Activated CD4-positive, alpha-beta memory T cell treated with anti-CD3 and anti-CD28 coated beads for 36 hours (primary cell): ENCODE measurements around the gene UNC13D. TPM values are rescaled to one million over a fixed set of nuclear protein-coding genes. Genes with fewer than 3 reads are reported as not detected.

Source experiments
- CTCF ChIA-PET: fragments of 350-600 bp; sonication (Branson Sonifier 250); formaldehyde crosslinking; loops from one replicate; lab custom pipeline; 2021; ENCODE audit warnings: antibody characterized with exemption, inconsistent platforms; lab: Charles Lee
- POLR2A ChIA-PET: fragments of 350-600 bp; sonication (Branson Sonifier 250); formaldehyde crosslinking; loops from one replicate; lab custom pipeline; 2021; ENCODE audit warnings: antibody characterized with exemption; lab: Charles Lee
- DNase-seq: peaks from one replicate; pipeline ENCODE4 v3.0.0-alpha.2; 2020
- H3K27ac Mint-ChIP-seq: one replicate; pipeline ENCODE4 v1.8.0; 2021; ENCODE audit warnings: mixed read lengths
- H3K27me3 Mint-ChIP-seq: one replicate; pipeline ENCODE4 v1.8.0; 2021; ENCODE audit warnings: mixed read lengths
- H3K36me3 Mint-ChIP-seq: one replicate; pipeline ENCODE4 v1.8.0; 2021; ENCODE audit warnings: mixed read lengths
- H3K4me1 Mint-ChIP-seq: one replicate; pipeline ENCODE4 v1.8.0; 2021; ENCODE audit warnings: low read depth, mixed read lengths
- H3K4me3 Mint-ChIP-seq: one replicate; pipeline ENCODE4 v1.8.0; 2021; ENCODE audit warnings: mild to moderate bottlenecking, mixed read lengths
- H3K9me3 Mint-ChIP-seq: one replicate; pipeline ENCODE4 v1.8.0; 2021; ENCODE audit warnings: mixed read lengths
- intact Hi-C: fragments of 100-400 bp; cut with micrococcal nuclease; formaldehyde crosslinking; loops from one replicate; pipeline ENCODE4 v1.15.1; 2023
- total RNA-seq, 2 experiments: library from RNA; stranded (reverse); gene quantifications; one replicate each; pipeline ENCODE4 v1.2.3, GENCODE V29; 2021

Gene UNC13D
- total RNA-seq, 2 experiments from 2014 or later: 135 to 139 TPM

DNA sequence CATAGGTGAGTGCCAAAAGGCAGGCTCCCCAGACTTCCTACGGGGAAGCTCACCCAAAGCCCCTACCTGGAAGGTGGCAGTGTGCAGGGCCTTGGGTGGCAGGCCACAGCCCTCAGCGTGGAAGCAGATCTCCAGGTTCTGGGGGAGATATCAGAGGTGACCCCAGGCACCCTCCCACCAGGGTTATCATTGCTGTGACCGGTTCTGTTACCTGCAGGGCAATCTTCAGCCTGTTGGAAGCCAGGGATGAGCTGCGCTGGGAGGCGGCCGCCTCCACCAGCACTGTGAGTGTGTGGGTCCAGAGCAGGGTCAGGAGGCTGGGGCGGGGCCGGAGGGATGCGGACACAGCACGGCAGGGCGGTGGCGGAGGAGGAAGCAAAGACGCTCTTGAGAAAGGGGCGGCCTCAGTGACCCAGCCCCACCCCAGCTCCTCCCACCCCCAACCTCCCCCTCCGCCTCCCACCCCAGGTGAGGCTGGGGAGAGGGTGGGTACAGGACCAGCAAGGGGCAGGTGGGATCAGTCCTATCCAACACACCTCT lies 13.1 kb downstream of the UNC13D start:
- H3K9me3 Mint-ChIP-seq: no peaks in the 10 kb centered on the region
- H3K27me3 Mint-ChIP-seq: no peaks in the 10 kb centered on the region
- H3K27ac Mint-ChIP-seq: peak overlapping the region; percentile 38
- H3K36me3 Mint-ChIP-seq: peaks cover 28% of the 10 kb centered on the region
- intact Hi-C loops: no loop called here
- H3K4me3 Mint-ChIP-seq: no peak overlapping the region
- H3K4me1 Mint-ChIP-seq: peaks cover 36% of the 10 kb centered on the region
- POLR2A ChIA-PET: interaction anchor here (1.4 to 1.7 kb wide), 2 partner anchors 25 to 78 kb away, joined by 3 to 4 read pairs; partner anchors contain the start of gene WBP2
- no peak for DNase-seq
- CTCF ChIA-PET: interaction anchor here (1.5 to 4.7 kb wide), 8 partner anchors 10 to 66 kb away, joined by 3 to 61 read pairs (median 10); partner anchors contain the start of genes GALK1 and UNK

DNA sequence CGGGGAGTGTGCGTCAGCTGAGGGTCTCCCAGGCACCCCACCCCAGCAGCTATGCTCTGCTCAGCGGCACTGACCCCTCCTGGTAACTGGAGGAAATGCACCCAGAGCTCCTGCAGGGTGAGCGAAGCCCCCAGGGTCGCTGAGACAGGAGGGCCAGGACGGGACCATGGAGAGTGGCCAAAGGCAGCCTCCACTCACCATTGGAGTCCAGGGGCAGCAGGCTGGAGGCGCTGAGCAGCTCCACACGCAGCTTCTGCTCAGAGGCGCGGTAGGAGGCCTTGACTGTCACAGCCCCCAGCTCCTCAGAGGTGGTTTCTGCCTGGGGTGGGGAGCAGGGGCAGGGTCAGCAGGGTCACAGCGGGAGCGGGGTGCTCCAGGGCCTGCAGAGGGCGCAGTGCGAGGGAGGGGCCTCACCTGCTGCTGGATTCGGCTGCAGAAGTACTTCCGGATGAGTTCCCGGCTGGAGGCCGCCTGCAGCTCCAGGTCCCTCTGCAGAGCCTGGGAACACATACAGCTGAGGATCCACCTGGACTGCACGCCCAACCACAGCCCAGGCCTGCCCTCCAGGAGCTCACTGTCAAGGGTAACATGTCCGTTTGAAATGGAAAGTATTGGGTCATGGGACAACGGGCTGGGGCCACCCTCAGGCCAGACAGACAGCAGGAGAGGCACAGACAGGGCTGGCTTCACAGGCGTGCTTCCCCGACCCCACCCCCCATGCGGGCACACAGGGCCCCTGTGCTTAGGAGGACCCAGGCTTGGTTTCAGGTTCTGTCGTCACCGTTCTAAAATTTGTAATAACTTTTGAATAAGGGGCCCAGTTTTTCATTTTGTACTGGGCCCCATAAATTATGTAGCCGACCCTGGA lies 13.8 kb downstream of the UNC13D start:
- Mint-ChIP-seq H3K4me1 (peaks cover 36% of the 10 kb centered on the region), H3K27ac (peak overlapping the region; percentile 33), H3K9me3 (no peaks in the 10 kb centered on the region), H3K4me3 (no peak overlapping the region), H3K27me3 (no peaks in the 10 kb centered on the region), H3K36me3 (peaks cover 27% of the 10 kb centered on the region)
- intact Hi-C loops: no loop called here
- ChIA-PET CTCF (interaction anchor here (0.6 to 4.7 kb wide), 20 partner anchors 9 to 83 kb away, joined by 3 to 61 read pairs (median 5); partner anchors contain the start of genes GALK1 and UNK), POLR2A (interaction anchor here (0.7 to 1.7 kb wide), 5 partner anchors 13 to 56 kb away, joined by 3 to 4 read pairs (median 3); partner anchors contain the start of genes UNC13D and WBP2)
- DNase-seq: peak; percentile 40

DNA sequence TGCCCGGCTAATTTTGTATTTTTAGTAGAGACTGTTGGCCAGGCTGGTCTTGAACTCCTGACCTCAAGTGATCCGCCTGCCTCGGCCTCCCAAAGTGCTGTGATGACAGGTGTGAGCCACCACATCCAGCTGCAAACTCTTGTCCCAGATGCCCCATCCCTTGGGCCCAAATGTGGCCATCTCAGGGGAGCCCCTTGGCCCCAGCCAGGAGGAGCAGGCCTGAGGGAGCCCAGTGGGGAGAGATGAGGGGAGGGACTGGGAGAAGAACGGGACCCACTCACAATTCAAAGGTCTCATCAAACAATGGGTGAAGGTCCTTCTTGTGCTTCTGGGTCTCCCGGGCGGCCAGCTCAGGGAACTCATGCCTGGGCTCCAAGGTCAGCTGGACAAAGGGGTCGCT lies 14.5 kb downstream of the UNC13D start:
- no peaks in the 10 kb centered on the region for H3K27me3 Mint-ChIP-seq
- H3K36me3 Mint-ChIP-seq: peaks cover 25% of the 10 kb centered on the region
- ChIA-PET CTCF (interaction anchor here (0.7 to 4.7 kb wide), 19 partner anchors 8 to 82 kb away, joined by 3 to 61 read pairs (median 5); partner anchors contain the start of genes GALK1 and UNK), POLR2A (interaction anchor here (1.2 to 1.7 kb wide), 3 partner anchors 26 to 53 kb away, joined by 3 to 4 read pairs (median 4); partner anchors contain the start of gene WBP2)
- intact Hi-C loops: no loop called here
- no peaks in the 10 kb centered on the region for H3K9me3 Mint-ChIP-seq
- DNase-seq: no peak
- no peak overlapping the region for H3K27ac Mint-ChIP-seq
- H3K4me3 Mint-ChIP-seq: no peak overlapping the region
- H3K4me1 Mint-ChIP-seq: peaks cover 34% of the 10 kb centered on the region

DNA sequence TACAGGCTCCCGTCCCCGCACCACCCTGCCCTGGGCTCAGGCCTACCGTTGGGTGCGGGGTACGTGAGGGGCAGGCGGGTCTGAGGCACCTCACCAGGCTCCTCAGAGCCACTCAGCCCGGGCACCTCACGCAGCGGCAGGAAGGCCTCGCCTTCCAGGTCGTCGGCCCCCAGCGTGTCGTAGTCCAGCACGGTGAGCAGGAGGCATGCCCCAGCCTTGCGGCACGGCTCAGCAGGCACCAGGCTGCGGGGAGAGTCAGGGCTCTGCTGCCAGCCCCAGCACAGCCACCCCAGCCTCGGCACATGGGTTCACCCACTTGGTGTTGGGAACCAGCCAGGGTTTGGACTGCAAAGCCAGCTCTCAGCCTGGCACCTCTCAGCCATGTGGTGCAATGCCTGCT lies 15.5 kb downstream of the UNC13D start:
- H3K36me3 Mint-ChIP-seq: peaks cover 17% of the 10 kb centered on the region
- DNase-seq: no peak
- H3K4me1 Mint-ChIP-seq: peaks cover 25% of the 10 kb centered on the region
- peak overlapping the region; percentile 23 for H3K27ac Mint-ChIP-seq
- POLR2A ChIA-PET: interaction anchor here (0.7 to 1.3 kb wide), 2 partner anchors 52 to 63 kb away, joined by 3 read pairs; no protein-coding TSS in a partner anchor
- CTCF ChIA-PET: interaction anchor here (0.9 to 4.7 kb wide), 10 partner anchors 10 to 79 kb away, joined by 3 to 61 read pairs (median 12); partner anchors contain the start of genes GALK1 and UNK
- H3K27me3 Mint-ChIP-seq: no peaks in the 10 kb centered on the region
- no peak overlapping the region for H3K4me3 Mint-ChIP-seq
- intact Hi-C loops: no loop called here
- no peaks in the 10 kb centered on the region for H3K9me3 Mint-ChIP-seq

DNA sequence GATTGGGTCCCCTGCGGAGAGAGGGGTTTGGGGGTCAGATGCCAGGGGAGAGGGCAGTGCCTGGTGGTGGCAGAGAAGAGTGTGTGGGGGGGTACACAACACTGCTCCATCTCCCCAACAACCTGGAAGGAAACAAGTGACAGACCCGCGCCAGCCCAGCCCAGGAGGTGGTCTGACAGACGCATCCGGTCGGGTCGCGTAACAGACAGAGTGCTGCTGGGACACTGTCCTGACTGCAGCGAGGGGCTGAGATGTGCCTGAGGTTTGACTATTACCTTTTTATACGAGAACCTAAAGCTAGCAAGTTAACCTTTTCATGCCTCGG lies 16.2 kb downstream of the UNC13D start:
- no peak for DNase-seq
- Mint-ChIP-seq H3K36me3 (peaks cover 17% of the 10 kb centered on the region), H3K9me3 (no peaks in the 10 kb centered on the region), H3K27ac (peak overlapping the region; percentile 87), H3K4me3 (peak overlapping the region; percentile 46), H3K27me3 (no peaks in the 10 kb centered on the region), H3K4me1 (peaks cover 18% of the 10 kb centered on the region)
- ChIA-PET POLR2A (interaction anchor here (0.7 to 1.8 kb wide), 4 partner anchors 51 to 74 kb away, joined by 3 to 5 read pairs (median 4); partner anchors contain the start of gene GALK1), CTCF (interaction anchor here (0.9 to 4.7 kb wide), 12 partner anchors 9 to 78 kb away, joined by 3 to 61 read pairs (median 9); partner anchors contain the start of genes GALK1 and UNC13D)
- intact Hi-C loops: no loop called here

DNA sequence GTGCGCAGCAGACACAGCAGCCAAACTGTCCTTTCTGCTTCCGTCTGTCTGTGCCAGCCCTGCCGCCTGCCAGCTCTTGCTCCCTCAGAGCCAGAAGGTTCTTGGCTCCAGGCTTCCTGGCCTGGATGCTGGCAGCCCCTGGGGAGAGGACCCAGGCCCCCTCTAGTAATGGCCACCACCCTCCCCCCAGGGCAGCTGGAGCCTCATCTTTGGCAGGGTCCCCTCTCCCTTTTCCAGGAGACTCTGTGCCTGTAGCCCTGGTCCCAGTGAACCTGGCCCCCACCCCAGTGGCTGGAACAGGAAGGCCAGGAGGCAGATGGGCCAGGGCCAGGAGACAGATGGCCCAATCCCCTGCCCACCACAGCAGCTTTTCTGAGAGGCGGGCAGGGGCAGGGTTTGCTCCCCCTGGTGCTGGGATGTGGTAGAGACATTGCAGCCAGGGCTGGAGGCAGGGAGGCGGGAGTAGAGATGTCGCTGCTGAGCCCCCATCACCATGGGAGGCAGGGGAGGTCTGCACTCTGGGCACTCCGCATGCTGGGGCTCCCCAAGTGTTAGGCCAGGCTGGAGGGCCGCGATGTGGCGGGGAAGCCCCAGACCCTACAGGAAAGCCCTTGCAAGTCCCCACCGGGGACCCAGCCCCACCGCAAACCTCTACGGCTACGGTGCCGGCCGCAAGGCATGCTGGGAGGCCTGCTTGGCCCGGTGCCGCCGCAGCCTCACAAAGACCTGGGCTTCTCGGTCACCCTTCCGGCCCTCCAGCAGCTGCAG lies 16.7 kb downstream of the UNC13D start:
- Mint-ChIP-seq H3K4me1 (peaks cover 15% of the 10 kb centered on the region), H3K27ac (peak overlapping the region; percentile 87), H3K9me3 (no peaks in the 10 kb centered on the region), H3K27me3 (no peaks in the 10 kb centered on the region), H3K36me3 (peaks cover 17% of the 10 kb centered on the region), H3K4me3 (peak overlapping the region; percentile 46)
- ChIA-PET POLR2A (interaction anchor here (1.3 to 2.7 kb wide), 8 partner anchors 30 to 74 kb away, joined by 3 to 10 read pairs (median 5); partner anchors contain the start of genes GALK1 and UNK), CTCF (interaction anchor here (0.7 to 4.7 kb wide), 22 partner anchors 9 to 77 kb away, joined by 3 to 61 read pairs (median 4); partner anchors contain the start of genes GALK1, UNC13D and WBP2)
- intact Hi-C loops: loop anchor here (2.0 kb wide), 1 partner anchor 63 kb away; the partner anchor contains the start of gene GALK1
- peak; percentile 79 for DNase-seq

DNA sequence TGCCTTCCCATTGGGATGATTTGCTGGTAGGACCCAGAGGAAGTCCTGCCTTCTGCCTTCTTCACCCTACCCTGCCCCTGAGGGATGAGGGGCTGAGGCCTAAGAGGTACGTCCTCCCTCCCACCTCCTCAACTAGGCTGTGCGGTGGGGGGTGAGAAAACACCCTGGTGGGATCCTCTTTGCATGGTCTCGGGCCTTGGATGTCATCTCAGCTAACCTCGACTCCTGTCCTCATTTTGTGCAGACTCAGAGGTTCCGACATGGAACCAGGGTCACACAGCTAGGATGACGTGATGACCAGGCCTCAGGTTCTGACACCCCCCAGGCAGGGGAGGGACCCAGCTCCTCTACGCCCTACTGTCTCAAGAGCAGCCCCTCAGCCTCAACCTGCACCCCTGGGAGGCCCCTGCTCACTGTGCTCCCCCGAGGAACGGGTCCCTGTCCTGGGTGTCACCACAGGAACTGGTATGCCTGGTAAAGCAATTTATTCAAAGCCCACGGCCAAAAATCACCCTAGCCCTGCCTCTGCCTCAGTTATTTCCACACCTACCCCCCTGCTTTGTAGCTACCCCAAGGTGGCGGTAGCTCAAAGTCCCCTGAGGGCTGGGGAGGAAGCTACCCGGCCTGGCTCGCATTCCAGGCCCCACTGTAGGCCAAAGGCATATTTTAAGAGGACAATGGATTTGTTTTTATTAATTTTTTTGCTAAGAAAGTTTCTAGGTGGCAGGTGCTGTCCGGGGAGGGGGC lies 17.5 kb downstream of the UNC13D start:
- ChIA-PET POLR2A (interaction anchor here (1.0 to 2.7 kb wide), 8 partner anchors 29 to 73 kb away, joined by 3 to 10 read pairs (median 5); partner anchors contain the start of genes GALK1 and UNK), CTCF (interaction anchor here (0.6 to 4.7 kb wide), 24 partner anchors 10 to 88 kb away, joined by 3 to 61 read pairs (median 4); partner anchors contain the start of genes GALK1, TRIM65, UNC13D and WBP2)
- Mint-ChIP-seq H3K4me1 (peaks cover 17% of the 10 kb centered on the region), H3K27me3 (no peaks in the 10 kb centered on the region), H3K9me3 (no peaks in the 10 kb centered on the region), H3K4me3 (no peak overlapping the region), H3K36me3 (peaks cover 14% of the 10 kb centered on the region), H3K27ac (peak overlapping the region; percentile 62)
- intact Hi-C loops: loop anchor here (2.0 kb wide), 1 partner anchor 62 kb away; the partner anchor contains the start of gene GALK1
- no peak for DNase-seq

DNA sequence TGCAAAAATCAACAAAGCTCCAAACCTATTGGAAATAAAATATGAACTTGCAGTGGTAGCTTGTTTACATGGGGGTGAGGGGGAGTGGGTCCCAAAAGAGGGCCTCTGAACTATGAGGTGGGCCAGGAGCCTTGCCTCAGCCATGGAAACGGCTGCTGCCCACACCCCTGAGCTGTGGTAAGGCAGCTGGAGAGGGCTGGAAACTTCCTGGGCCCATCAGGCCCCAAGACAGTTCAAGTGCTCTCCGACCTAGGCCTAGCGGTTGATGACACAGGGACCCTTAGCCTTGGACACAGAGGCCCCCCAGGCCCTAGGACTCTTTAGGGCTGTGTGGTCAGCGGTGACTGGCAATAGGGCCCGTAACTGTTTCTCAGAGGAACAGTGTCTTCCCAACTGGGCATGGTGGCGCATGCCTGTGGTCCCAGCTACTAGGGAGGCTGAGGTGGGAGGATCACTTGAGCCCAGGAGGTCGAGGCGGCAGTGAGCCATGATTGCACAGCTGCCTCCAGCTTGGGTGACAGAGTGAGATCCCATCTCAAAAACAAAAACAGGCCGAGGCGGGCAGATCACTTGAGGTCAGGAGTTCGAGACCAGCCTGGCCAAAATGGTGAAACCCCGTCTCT lies 18.3 kb downstream of the UNC13D start:
- peaks cover 19% of the 10 kb centered on the region for H3K36me3 Mint-ChIP-seq
- no peaks in the 10 kb centered on the region for H3K27me3 Mint-ChIP-seq
- intact Hi-C loops: loop anchor here (2.0 kb wide), 1 partner anchor 61 kb away; the partner anchor contains the start of gene GALK1
- peak overlapping the region; percentile 19 for H3K27ac Mint-ChIP-seq
- H3K4me3 Mint-ChIP-seq: no peak overlapping the region
- H3K9me3 Mint-ChIP-seq: no peaks in the 10 kb centered on the region
- CTCF ChIA-PET: interaction anchor here (0.6 to 3.1 kb wide), 14 partner anchors 11 to 87 kb away, joined by 3 to 39 read pairs (median 6); partner anchors contain the start of genes GALK1 and WBP2
- POLR2A ChIA-PET: interaction anchor here (1.0 to 2.7 kb wide), 4 partner anchors 28 to 49 kb away, joined by 3 to 10 read pairs (median 4); no protein-coding TSS in a partner anchor
- H3K4me1 Mint-ChIP-seq: peaks cover 25% of the 10 kb centered on the region
- no peak for DNase-seq

DNA sequence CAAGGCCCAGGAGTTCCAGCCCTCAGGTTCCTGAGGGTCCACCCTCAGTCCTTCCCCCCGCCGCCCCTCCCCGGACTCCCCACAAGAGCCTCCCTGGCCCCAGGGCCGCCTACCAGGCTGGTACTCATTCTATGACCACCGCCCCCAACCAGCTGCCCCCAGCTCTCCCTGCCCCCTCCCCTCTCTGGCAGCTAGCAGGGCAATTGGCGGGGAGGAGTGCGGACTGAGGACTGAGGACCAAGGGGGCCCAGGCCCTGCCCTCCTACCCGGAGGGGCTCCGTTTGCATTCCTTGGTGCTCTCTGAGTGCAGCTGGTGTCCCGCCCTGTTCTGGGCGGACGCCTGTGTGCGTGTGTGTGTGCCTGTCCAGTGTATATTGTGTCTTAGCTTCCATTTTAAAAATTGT lies 19.1 kb downstream of the UNC13D start:
- Mint-ChIP-seq H3K36me3 (peaks cover 17% of the 10 kb centered on the region), H3K27ac (peak overlapping the region; percentile 19), H3K9me3 (no peaks in the 10 kb centered on the region), H3K4me3 (no peak overlapping the region), H3K27me3 (no peaks in the 10 kb centered on the region), H3K4me1 (peaks cover 27% of the 10 kb centered on the region)
- intact Hi-C loops: no loop called here
- CTCF ChIA-PET: interaction anchor here (0.6 to 3.1 kb wide), 7 partner anchors 9 to 77 kb away, joined by 3 to 15 read pairs (median 3); partner anchors contain the start of genes GALK1 and WBP2
- no peak for DNase-seq
- POLR2A ChIA-PET: interaction anchor here (2.7 kb wide), 1 partner anchor 48 kb away, joined by 10 read pairs; no protein-coding TSS in a partner anchor
